ENCODE measurements around the gene CEBPE. TPM values are rescaled to one million over a fixed set of nuclear protein-coding genes. Genes with fewer than 3 reads are reported as not detected.
A peak's percentile ranks its signal among the peaks of the same experiment; 100 is the strongest.

CEBPE gene
- total RNA-seq, 2 donors from 2014 or later: not detected

DNA sequence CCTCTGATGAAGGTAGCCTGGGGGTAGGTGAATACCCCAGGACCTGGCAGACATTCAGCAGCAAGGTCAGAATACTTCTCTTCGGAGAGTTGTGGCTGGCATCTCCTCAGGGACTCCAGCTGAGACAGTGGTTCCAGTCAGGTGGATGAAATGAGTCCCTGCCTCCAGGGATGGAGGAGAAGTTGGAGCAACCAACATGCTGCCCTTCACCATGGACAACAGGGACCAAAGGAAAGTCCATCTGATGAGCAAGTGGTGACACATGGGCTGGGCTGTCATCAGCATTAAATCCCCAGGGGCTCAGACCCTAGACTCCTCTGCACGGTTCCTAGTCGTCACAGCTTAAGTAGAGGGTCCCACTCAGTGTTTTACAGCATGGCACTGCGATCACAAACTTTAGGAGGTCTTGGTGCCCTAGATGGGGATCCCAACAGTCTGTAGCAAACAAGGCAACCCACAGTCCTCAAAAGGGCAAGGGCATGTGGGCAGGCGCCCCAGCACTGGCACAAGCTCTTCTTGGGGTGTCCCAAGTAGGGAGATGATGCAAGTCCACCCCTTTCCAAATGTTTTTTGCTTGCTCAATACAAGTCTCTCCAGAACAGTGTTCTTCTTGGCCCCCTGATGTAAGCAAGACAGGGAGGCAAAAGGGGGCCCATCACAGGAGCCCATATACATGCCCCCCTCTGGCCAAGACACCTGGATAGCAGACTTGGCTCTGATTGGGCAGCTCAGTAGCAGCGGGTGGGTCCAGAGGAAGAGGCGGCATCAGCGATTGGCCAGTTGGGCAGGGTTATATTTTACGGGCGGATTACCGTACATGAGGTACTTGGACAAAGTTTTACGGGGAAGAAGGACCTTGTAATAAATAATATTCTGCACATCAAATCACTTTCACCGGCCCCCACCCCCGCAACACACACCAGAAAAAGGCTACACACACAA, 50.9 kb downstream of the CEBPE start:
- ATAC-seq (no peak), DNase-seq (no peak)
- no peaks in the 10 kb centered on the region for H3K27me3 ChIP-seq
- intact Hi-C loops (cut with DNase I): no loop called here
- peaks cover 6 to 30% of the 10 kb centered on the region in 2 donors for H3K36me3 ChIP-seq (replicated peaks in 1 of 2; ENCODE audit: insufficient read depth in 1 of 2, low read depth in 2 of 2)
- H3K4me3 ChIP-seq: no peak overlapping the region
- peaks cover 28% of the 10 kb centered on the region for H3K4me1 ChIP-seq
- H3K27ac ChIP-seq: peak overlapping the region in 1 of 4 donors; percentile 11
- TF ChIP-seq POLR2A (IDR thresholded peaks at IDR 0.05): no peak
- TF ChIP-seq, protein P1, sequence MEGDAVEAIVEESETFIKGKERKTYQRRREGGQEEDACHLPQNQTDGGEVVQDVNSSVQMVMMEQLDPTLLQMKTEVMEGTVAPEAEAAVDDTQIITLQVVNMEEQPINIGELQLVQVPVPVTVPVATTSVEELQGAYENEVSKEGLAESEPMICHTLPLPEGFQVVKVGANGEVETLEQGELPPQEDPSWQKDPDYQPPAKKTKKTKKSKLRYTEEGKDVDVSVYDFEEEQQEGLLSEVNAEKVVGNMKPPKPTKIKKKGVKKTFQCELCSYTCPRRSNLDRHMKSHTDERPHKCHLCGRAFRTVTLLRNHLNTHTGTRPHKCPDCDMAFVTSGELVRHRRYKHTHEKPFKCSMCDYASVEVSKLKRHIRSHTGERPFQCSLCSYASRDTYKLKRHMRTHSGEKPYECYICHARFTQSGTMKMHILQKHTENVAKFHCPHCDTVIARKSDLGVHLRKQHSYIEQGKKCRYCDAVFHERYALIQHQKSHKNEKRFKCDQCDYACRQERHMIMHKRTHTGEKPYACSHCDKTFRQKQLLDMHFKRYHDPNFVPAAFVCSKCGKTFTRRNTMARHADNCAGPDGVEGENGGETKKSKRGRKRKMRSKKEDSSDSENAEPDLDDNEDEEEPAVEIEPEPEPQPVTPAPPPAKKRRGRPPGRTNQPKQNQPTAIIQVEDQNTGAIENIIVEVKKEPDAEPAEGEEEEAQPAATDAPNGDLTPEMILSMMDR (IDR thresholded peaks at IDR 0.05): no peak
- H3K9me3 ChIP-seq: no peaks in the 10 kb centered on the region
- WGBS, 2 donors: 69 to 73% methylated on average over 12 to 14 of the region's 14 CpGs

Small RNA genes within 50 kb of the gene (small RNA-seq; reads per million reads assigned to genes)
- gene RNU6-1138P: not detected

Other genes with a start within 250 kb of the CEBPE start
- gene LRP10, start 247.5 kb downstream of the CEBPE start, total RNA-seq: 10 to 100 TPM; 47.8 to 83.0 TPM
- not detected for gene REM2, start 236.0 kb downstream of the CEBPE start, total RNA-seq
- gene RBM23, start 200.1 kb downstream of the CEBPE start, total RNA-seq: 100 to 1,000 TPM in 1 of 2 donors, 10 to 100 TPM in 1; 39.4 to 219 TPM
- gene PRMT5, start 189.9 kb downstream of the CEBPE start, total RNA-seq: 10 to 100 TPM; 36.1 to 40.2 TPM
- 10 to 100 TPM; 16.8 to 47.0 TPM for gene HAUS4, start 162.2 kb downstream of the CEBPE start, total RNA-seq
- 10 to 100 TPM; 15.8 to 19.5 TPM for gene AJUBA, start 136.7 kb downstream of the CEBPE start, total RNA-seq
- 10 to 100 TPM in 1 of 2 donors, 1 to 10 TPM in 1; 4.0 to 11.2 TPM for gene C14orf93, start 109.1 kb downstream of the CEBPE start, total RNA-seq
- gene PSMB5, start 84.4 kb downstream of the CEBPE start, total RNA-seq: 10 to 100 TPM; 47.0 to 93.3 TPM
- not detected for gene PSMB11, start 77.0 kb downstream of the CEBPE start, total RNA-seq
- 1 to 10 TPM; 4.9 to 9.9 TPM for gene CDH24, start 61.7 kb downstream of the CEBPE start, total RNA-seq
- gene ACIN1, start 24.1 kb downstream of the CEBPE start, total RNA-seq: 100 to 1,000 TPM in 1 of 2 donors, 10 to 100 TPM in 1; 91.6 to 110 TPM
- gene C14orf119, start 23.8 kb downstream of the CEBPE start, total RNA-seq: 1 to 10 TPM; 3.6 to 7.0 TPM
- not detected for gene CIROP, start 14.3 kb downstream of the CEBPE start, total RNA-seq
- gene SLC7A8, start 64.4 kb upstream of the CEBPE start, total RNA-seq: 10 to 100 TPM; 17.8 to 18.2 TPM
- gene RNF212B, start 118.7 kb upstream of the CEBPE start, total RNA-seq: not detected
- 1 to 10 TPM; 4.9 to 8.6 TPM for gene HOMEZ, start 166.9 kb upstream of the CEBPE start, total RNA-seq
- gene PPP1R3E, start 183.6 kb upstream of the CEBPE start, total RNA-seq: 1 to 10 TPM; 5.4 to 9.6 TPM
- gene BCL2L2, start 187.6 kb upstream of the CEBPE start, total RNA-seq: 10 to 100 TPM; 25.4 to 73.2 TPM
- 10 to 100 TPM; 28.8 to 46.8 TPM for gene PABPN1, start 202.2 kb upstream of the CEBPE start, total RNA-seq
- 10 to 100 TPM; 20.8 to 36.6 TPM for gene SLC22A17, start 233.6 kb upstream of the CEBPE start, total RNA-seq
- 1 to 10 TPM in 1 of 2 donors, under 1 TPM in 1; 0.99 to 1.3 TPM for gene EFS, start 245.9 kb upstream of the CEBPE start, total RNA-seq

All from body of pancreas (tissue), 4 donors.